ENCODE measurements around the gene GMPR2. TPM values are rescaled to one million over a fixed set of nuclear protein-coding genes. Genes with fewer than 3 reads are reported as not detected.

The GMPR2 gene
- total RNA-seq, 1 experiment from 2014 or later, result 76.9 TPM

DNA sequence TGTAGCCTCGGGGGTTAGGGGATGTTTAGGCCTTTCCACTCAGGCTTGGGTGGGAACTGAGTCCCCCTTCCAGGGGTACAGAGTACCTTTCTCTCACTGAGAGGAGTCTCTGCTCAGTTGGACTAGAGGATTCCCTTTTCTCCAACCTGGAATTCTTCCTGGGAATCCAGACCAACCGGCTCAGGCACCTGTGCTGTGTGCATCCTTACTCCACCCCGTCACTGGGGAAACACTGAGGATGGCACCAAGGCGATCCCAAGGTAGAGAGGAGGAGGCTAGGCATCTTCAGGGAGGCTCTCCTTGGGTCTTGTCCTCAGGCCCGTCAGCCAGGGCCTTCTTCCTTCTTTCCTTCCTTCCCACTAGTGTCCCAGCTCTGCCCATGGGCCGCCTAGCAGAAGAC, 31.1 kb downstream of the GMPR2 start:
- no TSS peak for BruUV-seq (replicated peaks)
- ChIA-PET POLR2A (interaction anchor here (1.8 kb wide), 1 partner anchor 21 kb away, joined by 5 read pairs; the partner anchor contains the start of gene TINF2), CTCF (interaction anchor here (1.1 kb wide), 1 partner anchor 21 kb away, joined by 3 read pairs; the partner anchor contains the start of gene TINF2)
- Histone ChIP-seq H3K4me1 (peaks cover 12% of the 10 kb centered on the region; the same call in 1 of the 2 replicates), H3K4me3 (ENCODE audit: low read depth, low read length) (no peak overlapping the region), H3K9me3 (no peaks in the 10 kb centered on the region), H3K36me3 (ENCODE audit: control insufficient read depth, insufficient read depth, low read length) (no peaks in the 10 kb centered on the region), H3K27me3 (replicated peaks; ENCODE audit: control insufficient read depth, insufficient read depth, low read length) (no peaks in the 10 kb centered on the region)
- H3K27me3 Mint-ChIP-seq (ENCODE audit: insufficient read depth, unreplicated experiment), result no peaks in the 10 kb centered on the region
- TF ChIP-seq, protein P1, sequence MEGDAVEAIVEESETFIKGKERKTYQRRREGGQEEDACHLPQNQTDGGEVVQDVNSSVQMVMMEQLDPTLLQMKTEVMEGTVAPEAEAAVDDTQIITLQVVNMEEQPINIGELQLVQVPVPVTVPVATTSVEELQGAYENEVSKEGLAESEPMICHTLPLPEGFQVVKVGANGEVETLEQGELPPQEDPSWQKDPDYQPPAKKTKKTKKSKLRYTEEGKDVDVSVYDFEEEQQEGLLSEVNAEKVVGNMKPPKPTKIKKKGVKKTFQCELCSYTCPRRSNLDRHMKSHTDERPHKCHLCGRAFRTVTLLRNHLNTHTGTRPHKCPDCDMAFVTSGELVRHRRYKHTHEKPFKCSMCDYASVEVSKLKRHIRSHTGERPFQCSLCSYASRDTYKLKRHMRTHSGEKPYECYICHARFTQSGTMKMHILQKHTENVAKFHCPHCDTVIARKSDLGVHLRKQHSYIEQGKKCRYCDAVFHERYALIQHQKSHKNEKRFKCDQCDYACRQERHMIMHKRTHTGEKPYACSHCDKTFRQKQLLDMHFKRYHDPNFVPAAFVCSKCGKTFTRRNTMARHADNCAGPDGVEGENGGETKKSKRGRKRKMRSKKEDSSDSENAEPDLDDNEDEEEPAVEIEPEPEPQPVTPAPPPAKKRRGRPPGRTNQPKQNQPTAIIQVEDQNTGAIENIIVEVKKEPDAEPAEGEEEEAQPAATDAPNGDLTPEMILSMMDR (IDR thresholded peaks at IDR 0.05; ENCODE audit: insufficient read depth in 1 of 2, low read depth in 1 of 2, low read length in 1 of 2, severe bottlenecking in 1 of 2, unreplicated experiment in 1 of 2), result no peak
- H3K4me3 Mint-ChIP-seq (ENCODE audit: unreplicated experiment), result no peak overlapping the region
- H3K36me3 Mint-ChIP-seq (ENCODE audit: insufficient read depth, unreplicated experiment), result peaks cover 6% of the 10 kb centered on the region
- no peak for DNase-seq
- peak overlapping the region; percentile 50 for H3K27ac Mint-ChIP-seq (ENCODE audit: unreplicated experiment)
- intact Hi-C loops (cut with micrococcal nuclease; ENCODE audit: unreplicated experiment), result no loop called here
- H3K4me1 Mint-ChIP-seq (ENCODE audit: low read depth, unreplicated experiment), result no peaks in the 10 kb centered on the region
- no peaks in the 10 kb centered on the region for H3K9me3 Mint-ChIP-seq (ENCODE audit: unreplicated experiment)

- Histone ChIP-seq H3K9me3 (no peaks in the 10 kb centered on the region), H3K36me3 (ENCODE audit: control insufficient read depth, insufficient read depth, low read length) (no peaks in the 10 kb centered on the region), H3K4me1 (peaks cover 12% of the 10 kb centered on the region; the same call in 1 of the 2 replicates), H3K4me3 (ENCODE audit: low read depth, low read length) (no peak overlapping the region), H3K27me3 (replicated peaks; ENCODE audit: control insufficient read depth, insufficient read depth, low read length) (no peaks in the 10 kb centered on the region)
- H3K9me3 Mint-ChIP-seq (ENCODE audit: unreplicated experiment), result no peaks in the 10 kb centered on the region
- peak overlapping the region; percentile 50 for H3K27ac Mint-ChIP-seq (ENCODE audit: unreplicated experiment)
- no peaks in the 10 kb centered on the region for H3K27me3 Mint-ChIP-seq (ENCODE audit: insufficient read depth, unreplicated experiment)
- TF ChIP-seq, protein P1 (IDR thresholded peaks at IDR 0.05; ENCODE audit: insufficient read depth in 1 of 2, low read depth in 1 of 2, low read length in 1 of 2, severe bottlenecking in 1 of 2, unreplicated experiment in 1 of 2), result no peak
- intact Hi-C loops (cut with micrococcal nuclease; ENCODE audit: unreplicated experiment), result no loop called here
- peaks cover 6% of the 10 kb centered on the region for H3K36me3 Mint-ChIP-seq (ENCODE audit: insufficient read depth, unreplicated experiment)
- no TSS peak for BruUV-seq (replicated peaks)
- no peak for DNase-seq
- POLR2A ChIA-PET, result interaction anchor here (1.8 kb wide), 1 partner anchor 22 kb away, joined by 5 read pairs; the partner anchor contains the start of gene TINF2
- H3K4me1 Mint-ChIP-seq (ENCODE audit: low read depth, unreplicated experiment), result no peaks in the 10 kb centered on the region
- CTCF ChIA-PET, result interaction anchor here (1.1 kb wide), 1 partner anchor 21 kb away, joined by 3 read pairs; the partner anchor contains the start of gene TINF2
- H3K4me3 Mint-ChIP-seq (ENCODE audit: unreplicated experiment), result no peak overlapping the region
These were observed 31.6 kb downstream of the GMPR2 start for GRCh38 chr14:24264298-24264697.

DNA sequence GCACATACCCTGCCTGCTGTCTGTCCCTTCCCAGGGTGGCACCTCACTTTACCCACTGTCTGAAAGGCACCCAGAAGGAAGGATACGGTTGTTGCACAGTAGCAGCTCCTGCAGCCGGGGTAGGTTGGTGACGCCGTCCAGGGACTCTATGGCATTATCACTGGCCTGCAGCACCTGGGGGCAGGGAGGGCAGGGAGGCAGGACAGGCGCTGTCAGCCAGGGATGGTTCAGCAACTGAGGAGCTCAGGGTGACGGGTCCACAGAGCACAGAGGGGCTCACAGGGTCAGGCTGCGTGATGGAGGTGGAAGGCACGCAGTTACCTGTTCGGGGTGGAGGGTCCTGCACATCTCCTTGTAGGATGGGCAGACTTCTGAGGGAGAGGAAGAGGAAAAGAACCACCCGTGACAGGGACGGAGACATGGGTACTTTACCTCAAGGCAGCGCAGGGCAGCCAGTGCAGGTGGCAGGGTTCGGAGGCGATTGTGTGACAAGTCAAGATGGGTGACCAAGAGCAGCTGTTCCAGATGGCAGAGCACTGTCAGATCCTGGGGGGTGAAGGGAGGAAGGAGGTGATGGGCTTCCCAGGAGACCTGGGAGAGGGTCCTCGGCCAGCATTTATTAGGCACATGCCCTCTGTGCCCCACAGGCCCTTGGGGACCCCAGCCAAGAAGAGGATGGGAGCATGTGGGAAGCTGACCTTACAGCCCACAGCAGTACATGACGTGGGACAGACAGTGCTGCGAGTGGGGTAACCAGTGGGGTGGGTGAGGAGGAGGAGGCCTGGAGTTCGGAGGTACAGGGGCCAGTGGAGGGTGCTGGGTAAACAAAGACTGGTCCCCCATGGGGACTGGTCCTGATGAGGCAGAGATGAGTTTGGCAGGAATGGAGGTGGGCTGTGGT, 33.9 kb downstream of the GMPR2 start:
- H3K27me3 ChIP-seq (replicated peaks; ENCODE audit: control insufficient read depth, insufficient read depth, low read length), result no peaks in the 10 kb centered on the region
- H3K9me3 ChIP-seq, result no peaks in the 10 kb centered on the region
- no peaks in the 10 kb centered on the region for H3K36me3 ChIP-seq (ENCODE audit: control insufficient read depth, insufficient read depth, low read length)
- H3K27me3 Mint-ChIP-seq (ENCODE audit: insufficient read depth, unreplicated experiment), result no peaks in the 10 kb centered on the region
- ChIA-PET POLR2A (no interaction called here), CTCF (no interaction called here)
- H3K4me1 ChIP-seq, result peaks cover 12% of the 10 kb centered on the region; the same call in 1 of the 2 replicates
- peaks cover 6% of the 10 kb centered on the region for H3K36me3 Mint-ChIP-seq (ENCODE audit: insufficient read depth, unreplicated experiment)
- peaks cover under 1% of the 10 kb centered on the region for H3K4me1 Mint-ChIP-seq (ENCODE audit: low read depth, unreplicated experiment)
- TF ChIP-seq, protein P1 (IDR thresholded peaks at IDR 0.05; ENCODE audit: insufficient read depth in 1 of 2, low read depth in 1 of 2, low read length in 1 of 2, severe bottlenecking in 1 of 2, unreplicated experiment in 1 of 2), result no peak
- BruUV-seq (replicated peaks), result no TSS peak
- H3K4me3 ChIP-seq (ENCODE audit: low read depth, low read length), result no peak overlapping the region
- peak overlapping the region; percentile 17 for H3K27ac Mint-ChIP-seq (ENCODE audit: unreplicated experiment)
- intact Hi-C loops (cut with micrococcal nuclease; ENCODE audit: unreplicated experiment), result no loop called here
- no peak for DNase-seq
- H3K4me3 Mint-ChIP-seq (ENCODE audit: unreplicated experiment), result no peak overlapping the region
- H3K9me3 Mint-ChIP-seq (ENCODE audit: unreplicated experiment), result no peaks in the 10 kb centered on the region

Data from Caco-2 (cell line).